K562 (cell line): Measurements from ENCODE around the gene LRGUK. TPM values are rescaled to one million over a fixed set of nuclear protein-coding genes. Genes with fewer than 3 reads are reported as not detected.

Source experiments
- BRD9 ChIP-seq: fragments of 450-650 bp; IDR thresholded peaks from 2 replicates; pipeline ENCODE4 v1.6.1; 2018; ENCODE audit warnings: low read depth; ENCODE audit not compliant: partially characterized antibody
- DEAF1 ChIP-seq: fragments of 450-650 bp; formaldehyde crosslinking; IDR thresholded peaks from 2 replicates; pipeline ENCODE4 v1.4.0; 2020; ENCODE audit warnings: mild to moderate bottlenecking, moderate library complexity
- ETV6 ChIP-seq, 3 experiments: fragments of 150-350 bp in 1 of 3; sonication (generic) in 1 of 3; formaldehyde crosslinking in 1 of 3; IDR thresholded peaks; 2 replicates each; pipeline versions ENCODE4 v1.6.1 to v1.8.0; 2014 to 2022; ENCODE audit warnings: borderline replicate concordance in 2 of 3, low read depth in 2 of 3, antibody characterized with exemption in 1 of 3, low read length in 1 of 3, mild to moderate bottlenecking in 1 of 3, missing genetic modification reagents in 1 of 3
- GABPA ChIP-seq: fragments of 200-800 bp; sonication (Bioruptor generic); conservative IDR thresholded peaks from 2 replicates; pipeline ENCODE4 v1.6.1; 2016; ENCODE audit warnings: low read depth, missing genetic modification characterization, missing compliant biosample characterization
- ID3 ChIP-seq, 2 experiments: fragments of 250-450 bp in 1 of 2; fragments of 450-650 bp in 1 of 2; sonication (Bioruptor Pico) in 1 of 2; IDR thresholded peaks; 2 replicates each; pipeline versions ENCODE4 v1.6.1 to v1.8.0; 2016 to 2021; ENCODE audit warnings: mild to moderate bottlenecking in 2 of 2, moderate library complexity in 2 of 2, missing compliant biosample characterization in 1 of 2, missing genetic modification characterization in 1 of 2
- KDM1A ChIP-seq, 2 experiments: fragments of 450-650 bp; IDR thresholded peaks; 2 replicates each; pipeline ENCODE4 v1.6.1; 2016; ENCODE audit warnings: mild to moderate bottlenecking in 2 of 2
- NFRKB ChIP-seq: fragments of 450-650 bp; IDR thresholded peaks from 2 replicates; pipeline ENCODE4 v1.6.1; 2016; ENCODE audit warnings: low read depth
- RAD21 ChIP-seq, 2 experiments: fragments of 250-450 bp in 1 of 2; fragments of 450-650 bp in 1 of 2; sonication (Bioruptor Pico) in 1 of 2; formaldehyde crosslinking in 1 of 2; IDR thresholded peaks in 1 of 2; conservative IDR thresholded peaks in 1 of 2; 2 replicates each; pipeline versions ENCODE4 v1.4.0 to v1.8.0; 2020 to 2022; ENCODE audit warnings: mild to moderate bottlenecking in 2 of 2, moderate library complexity in 1 of 2
- RBM22 ChIP-seq: fragments of 200-400 bp; formaldehyde crosslinking; IDR thresholded peaks from 2 replicates; pipeline ENCODE4 v1.6.1; 2018; ENCODE audit warnings: low read length, low read depth; ENCODE audit not compliant: poor library complexity, severe bottlenecking
- RUNX1 ChIP-seq: sonication (generic); IDR thresholded peaks from 2 replicates; pipeline ENCODE4 v1.6.1; 2016; ENCODE audit warnings: antibody characterized with exemption, low read depth
- SIN3A ChIP-seq, 2 experiments: fragments of 150-350 bp in 1 of 2; IDR thresholded peaks; 2 replicates each; pipeline ENCODE4 v1.6.1; 2011 to 2016; ENCODE audit warnings: borderline replicate concordance in 2 of 2, low read depth in 2 of 2, low read length in 2 of 2, mild to moderate bottlenecking in 2 of 2, moderate library complexity in 2 of 2; ENCODE audit not compliant: control insufficient read depth in 1 of 2
- SOX6 ChIP-seq: fragments of 450-650 bp; IDR thresholded peaks from 2 replicates; pipeline ENCODE4 v1.6.1; 2014; ENCODE audit warnings: mild to moderate bottlenecking
- SPI1 ChIP-seq: IDR thresholded peaks from 2 replicates; pipeline ENCODE4 v1.6.1; 2011; ENCODE audit warnings: low read depth, low read length, control low read depth, borderline replicate concordance
- SRF ChIP-seq, 2 experiments: fragments of 250-450, 450-650 bp in 1 of 2; sonication (Bioruptor Pico) in 1 of 2; sonication (generic) in 1 of 2; formaldehyde crosslinking; IDR thresholded peaks; 2 replicates each; pipeline versions ENCODE4 v1.5.0 to v1.5.1; 2020 to 2022; ENCODE audit warnings: mild to moderate bottlenecking in 1 of 2, missing genetic modification reagents in 1 of 2
- TAF9B ChIP-seq: fragments of 450-650 bp; IDR thresholded peaks from 2 replicates; pipeline ENCODE4 v1.6.1; 2018; ENCODE audit warnings: mild to moderate bottlenecking; ENCODE audit not compliant: partially characterized antibody
- ZBED1 ChIP-seq: IDR thresholded peaks from 2 replicates; pipeline ENCODE4 v1.6.1; 2014
- ZNF165 ChIP-seq: fragments of 250-450 bp; sonication (Bioruptor Pico); IDR thresholded peaks from 2 replicates; pipeline ENCODE4 v1.4.0; 2020; ENCODE audit warnings: borderline replicate concordance
- ZNF174 ChIP-seq: fragments of 250-450 bp; sonication (Bioruptor Pico); IDR thresholded peaks from 2 replicates; pipeline ENCODE4 v1.4.0; 2020; ENCODE audit warnings: mild to moderate bottlenecking
- ZNF384 ChIP-seq: IDR thresholded peaks from 2 replicates; pipeline ENCODE4 v1.6.1; 2012; ENCODE audit warnings: low read depth, low read length, improper control_type of control experiment
- ZNF644 ChIP-seq: fragments of 200-800 bp; sonication (Bioruptor generic); IDR thresholded peaks from 2 replicates; pipeline ENCODE4 v1.6.1; 2016; ENCODE audit warnings: low read depth, missing genetic modification characterization, missing compliant biosample characterization
- ZNF766 ChIP-seq: fragments of 200-800 bp; sonication (Bioruptor generic); conservative IDR thresholded peaks from 2 replicates; pipeline ENCODE4 v1.6.1; 2016; ENCODE audit warnings: missing genetic modification characterization, missing compliant biosample characterization
- ZNF780A ChIP-seq: fragments of 250-450 bp; sonication (Bioruptor Pico); IDR thresholded peaks from 2 replicates; pipeline ENCODE4 v1.5.0; 2021; ENCODE audit warnings: mild to moderate bottlenecking
- polyA plus RNA-seq, 8 experiments: library from polyadenylated mRNA; depleted of rRNA in 4 of 8; stranded (reverse) in 5 of 8; unstranded in 3 of 8; fragments of >200 nt; fragmentation: Nextera tagmentation in 2 of 8; fragmentation: Illumina TruSeq in 1 of 8; extraction: Ambion mirVana in 2 of 8; extraction: Trizol in 1 of 8; gene quantifications; 2 replicates each; pipeline versions ENCODE4 v1.2.1 to v1.2.3, GENCODE V29; 2011 to 2014; ENCODE audit warnings: inconsistent platforms in 1 of 8, missing spikeins in 1 of 8
- total RNA-seq, 7 experiments: library from RNA; depleted of rRNA in 6 of 7; stranded (reverse); fragments of >200 nt in 6 of 7; fragmentation: Illumina TruSeq in 2 of 7; extraction: Trizol in 2 of 7; gene quantifications; 2 replicates each; pipeline versions ENCODE4 v1.2.1 to v1.2.3, GENCODE V29; 2011 to 2021; ENCODE audit warnings: low replicate concordance in 1 of 7
- TF ChIP-seq, protein P1 (sequence below): IDR thresholded peaks from 2 replicates; pipeline ENCODE4 v1.6.1; 2012; ENCODE audit warnings: low read depth, low read length, improper control_type of control experiment, borderline replicate concordance

The LRGUK gene
- total and polyA plus RNA-seq, 9 of the 15 experiments (the other 6 are each of a cell fraction or from before 2014, with no cell fraction given), result 0.04 to 0.33 (median 0.18) TPM

DNA sequence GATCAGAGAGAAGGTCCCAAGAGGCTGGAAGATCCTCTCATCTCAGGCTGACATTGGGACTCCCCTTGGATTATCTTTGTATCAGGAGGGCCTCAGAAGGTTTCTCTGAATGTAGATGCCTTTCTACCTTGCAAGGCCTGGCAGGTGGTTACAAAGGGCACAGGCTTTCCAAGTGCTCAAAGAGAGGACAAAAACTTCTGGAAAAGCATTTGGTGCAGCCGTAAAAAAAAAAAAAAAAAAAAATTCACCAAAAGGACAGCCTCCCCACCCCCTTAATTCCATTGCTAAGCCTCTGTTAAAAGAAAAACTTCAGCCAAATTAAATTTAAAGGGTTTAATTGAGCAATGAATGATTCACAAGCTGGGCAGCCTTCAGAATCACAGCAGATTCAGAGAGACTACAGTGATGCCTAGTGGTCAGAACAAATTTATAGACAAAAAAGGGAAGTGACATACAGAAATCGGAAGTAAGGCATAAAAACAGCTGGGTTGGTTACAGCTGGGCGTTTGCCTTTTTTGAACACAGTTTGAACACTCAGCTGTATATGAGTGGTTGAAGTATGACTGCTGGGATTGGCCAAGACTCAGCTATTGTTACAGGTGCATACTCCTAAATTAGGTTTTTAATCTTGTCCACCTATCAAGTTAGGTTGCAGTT is 42.5 kb upstream of the LRGUK start (continued):
- TF ChIP-seq SRF (CRISPR knock-in tag; IDR thresholded peaks at IDR 0.05), result peak in 1 of 2 experiments; percentile 53; a peak in 1 of 4 replicates
- no peak for TF ChIP-seq RBM22
- peak in 1 of 2 experiments; percentile 32; a peak in 1 of 4 replicates for TF ChIP-seq KDM1A (IDR thresholded peaks at IDR 0.05)
- TF ChIP-seq ZNF780A (CRISPR knock-in tag), result no peak
- TF ChIP-seq RUNX1, result no peak
- no peak for TF ChIP-seq ZBED1
- TF ChIP-seq BRD9, result no peak
- 0 out of 2 replicates have a peak, but pooled peaks have one; percentile 26 for TF ChIP-seq ZNF165 (CRISPR knock-in tag)
- TF ChIP-seq NFRKB, result 0 out of 2 replicates have a peak, but pooled peaks have one; percentile 6
- TF ChIP-seq RAD21 (CRISPR knock-in tag; conservative IDR thresholded peaks at IDR 0.05 in 1 of 2, IDR thresholded peaks at IDR 0.05 in 1 of 2), result peak; percentile 23 to 36; a peak in 2 of 4 replicates
- peak; percentile 79 for TF ChIP-seq GABPA (tag)
- peak; percentile 84 for TF ChIP-seq TAF9B
- TF ChIP-seq ZNF174 (CRISPR knock-in tag), result no peak
- TF ChIP-seq SIN3A (IDR thresholded peaks at IDR 0.05; ENCODE audit: borderline replicate concordance in 2 of 2, control insufficient read depth in 1 of 2, low read depth in 2 of 2, low read length in 2 of 2), result peak in 1 of 2 experiments; percentile 79; a peak in 1 of 4 replicates
- TF ChIP-seq ZNF384, result peak; percentile 14; the same call in 1 of the 2 replicates
- TF ChIP-seq ZNF644 (tag), result peak; percentile 74; the same call in 1 of the 2 replicates
- peak; percentile 51; the same call in 1 of the 2 replicates for TF ChIP-seq SOX6
- TF ChIP-seq ZNF766 (CRISPR knock-in tag), result 0 out of 2 replicates have a peak, but pooled peaks have one; percentile 53
- 0 out of 4 replicates have a peak, but pooled peaks of 1 of the 2 experiments have one; percentile 74 for TF ChIP-seq ETV6 (IDR thresholded peaks at IDR 0.05; ENCODE audit: borderline replicate concordance in 1 of 2, low read depth in 2 of 2, low read length in 1 of 2)
- no peak for TF ChIP-seq ETV6 (CRISPR knock-in tag; IDR thresholded peaks at IDR 0.05; ENCODE audit: borderline replicate concordance)
- TF ChIP-seq ID3 (CRISPR knock-in tag; IDR thresholded peaks at IDR 0.05), result no peak
- no peak for TF ChIP-seq ID3 (tag; IDR thresholded peaks at IDR 0.05)
- peak; percentile 98 for TF ChIP-seq SPI1
- TF ChIP-seq DEAF1 (CRISPR knock-in tag), result no peak
- TF ChIP-seq, protein P1, sequence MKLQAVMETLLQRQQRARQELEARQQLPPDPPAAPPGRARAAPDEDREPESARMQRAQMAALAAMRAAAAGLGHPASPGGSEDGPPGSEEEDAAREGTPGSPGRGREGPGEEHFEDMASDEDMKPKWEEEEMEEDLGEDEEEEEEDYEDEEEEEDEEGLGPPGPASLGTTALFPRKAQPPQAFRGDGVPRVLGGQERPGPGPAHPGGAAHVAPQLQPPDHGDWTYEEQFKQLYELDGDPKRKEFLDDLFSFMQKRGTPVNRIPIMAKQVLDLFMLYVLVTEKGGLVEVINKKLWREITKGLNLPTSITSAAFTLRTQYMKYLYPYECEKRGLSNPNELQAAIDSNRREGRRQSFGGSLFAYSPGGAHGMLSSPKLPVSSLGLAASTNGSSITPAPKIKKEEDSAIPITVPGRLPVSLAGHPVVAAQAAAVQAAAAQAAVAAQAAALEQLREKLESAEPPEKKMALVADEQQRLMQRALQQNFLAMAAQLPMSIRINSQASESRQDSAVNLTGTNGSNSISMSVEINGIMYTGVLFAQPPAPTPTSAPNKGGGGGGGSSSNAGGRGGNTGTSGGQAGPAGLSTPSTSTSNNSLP, result peak; percentile 62; the same call in 1 of the 2 replicates
